Prostate gland (tissue), 2 donors: ENCODE results near the gene RBBP8NL.

Experiments used
- POLR2A ChIP-seq: fragments of 450-650 bp; IDR thresholded peaks from one replicate; pipeline ENCODE4 v1.6.1; 2016; ENCODE audit warnings: antibody characterized with exemption, mild to moderate bottlenecking
- TF ChIP-seq, protein P1 (sequence below), 4 experiments: fragments of 200-600 bp in 2 of 4; fragments of 450-650 bp in 2 of 4; sonication (generic) in 2 of 4; IDR thresholded peaks; 1 replicate in 3 of 4; 2 replicates in 1 of 4; pipeline ENCODE4 v1.5.1; 2016 to 2019; ENCODE audit warnings: antibody characterized with exemption in 4 of 4, mild to moderate bottlenecking in 2 of 4, moderate library complexity in 2 of 4

DNA sequence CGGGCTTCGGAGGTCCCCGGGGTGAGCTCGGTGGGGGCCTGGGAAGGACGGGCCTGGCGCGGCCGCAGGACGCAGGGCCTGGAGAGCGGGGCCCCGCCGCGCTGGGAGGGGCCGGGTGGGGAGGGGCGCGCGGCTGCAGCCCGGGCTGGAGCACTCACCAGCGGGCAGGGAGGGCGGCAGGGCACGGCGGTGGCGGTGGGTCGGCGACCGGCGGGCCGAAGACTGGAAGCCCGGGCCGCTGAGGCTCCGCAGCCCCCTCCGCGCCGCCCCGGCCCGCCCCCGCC is 48.4 kb upstream of the RBBP8NL start, which contains the start of gene GATA5:
- TF ChIP-seq, protein P1, sequence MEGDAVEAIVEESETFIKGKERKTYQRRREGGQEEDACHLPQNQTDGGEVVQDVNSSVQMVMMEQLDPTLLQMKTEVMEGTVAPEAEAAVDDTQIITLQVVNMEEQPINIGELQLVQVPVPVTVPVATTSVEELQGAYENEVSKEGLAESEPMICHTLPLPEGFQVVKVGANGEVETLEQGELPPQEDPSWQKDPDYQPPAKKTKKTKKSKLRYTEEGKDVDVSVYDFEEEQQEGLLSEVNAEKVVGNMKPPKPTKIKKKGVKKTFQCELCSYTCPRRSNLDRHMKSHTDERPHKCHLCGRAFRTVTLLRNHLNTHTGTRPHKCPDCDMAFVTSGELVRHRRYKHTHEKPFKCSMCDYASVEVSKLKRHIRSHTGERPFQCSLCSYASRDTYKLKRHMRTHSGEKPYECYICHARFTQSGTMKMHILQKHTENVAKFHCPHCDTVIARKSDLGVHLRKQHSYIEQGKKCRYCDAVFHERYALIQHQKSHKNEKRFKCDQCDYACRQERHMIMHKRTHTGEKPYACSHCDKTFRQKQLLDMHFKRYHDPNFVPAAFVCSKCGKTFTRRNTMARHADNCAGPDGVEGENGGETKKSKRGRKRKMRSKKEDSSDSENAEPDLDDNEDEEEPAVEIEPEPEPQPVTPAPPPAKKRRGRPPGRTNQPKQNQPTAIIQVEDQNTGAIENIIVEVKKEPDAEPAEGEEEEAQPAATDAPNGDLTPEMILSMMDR (IDR thresholded peaks at IDR 0.05) = no peak
- no peak for TF ChIP-seq POLR2A
